ENCODE data around the gene RPL22.
A peak's percentile ranks its signal among the peaks of the same experiment; 100 is the strongest.

RPL22 gene

DNA sequence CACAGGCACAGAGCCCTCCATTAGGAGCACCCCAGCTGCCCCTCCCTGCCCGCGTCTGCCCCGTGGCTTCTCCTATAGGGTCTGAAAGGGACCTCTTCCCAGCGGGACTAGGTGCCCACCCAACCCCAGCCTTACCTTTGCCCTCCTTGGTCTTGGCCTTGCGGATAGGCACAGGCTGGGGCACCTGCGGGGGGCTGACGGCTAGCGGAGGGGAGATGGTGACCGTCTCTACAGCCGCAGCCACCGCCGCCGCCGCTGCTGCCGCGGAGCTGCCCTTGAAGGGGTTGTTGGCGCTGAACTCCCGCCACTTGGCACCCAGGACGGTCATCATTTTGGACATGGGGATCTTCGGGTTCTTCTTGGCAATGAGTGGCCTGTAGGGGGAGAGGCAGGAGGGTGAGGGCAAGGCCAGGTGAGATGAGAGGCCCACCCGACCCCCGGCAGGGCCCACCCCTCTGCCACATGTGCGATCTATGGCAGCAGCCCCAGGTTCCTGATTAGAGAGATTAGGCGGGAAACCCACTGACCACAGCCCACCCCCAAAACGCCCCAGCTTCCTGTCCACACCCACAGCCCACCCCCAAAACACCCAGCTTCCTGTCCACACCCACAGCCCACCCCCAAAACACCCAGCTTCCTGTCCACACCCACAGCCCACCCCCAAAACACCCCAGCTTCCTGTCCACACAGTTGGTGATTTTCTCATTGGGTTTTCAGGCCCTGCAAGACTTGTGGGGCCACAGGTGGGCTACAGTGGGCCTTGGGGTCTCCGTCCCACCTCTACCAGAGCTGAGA, 44.7 kb downstream of the RPL22 start:
- Histone ChIP-seq H3K4me3 (ENCODE audit: insufficient read depth, low read depth, low read length, poor library complexity, severe bottlenecking) (no peak overlapping the region), H3K27me3 (replicated peaks; ENCODE audit: control insufficient read depth, insufficient read depth, low read length, poor library complexity, severe bottlenecking) (no peaks in the 10 kb centered on the region), H3K9me3 (ENCODE audit: control insufficient read depth, low read length) (no peaks in the 10 kb centered on the region), H3K27ac (ENCODE audit: insufficient read depth, low read length, poor library complexity, severe bottlenecking) (no peak overlapping the region), H3K36me3 (ENCODE audit: control insufficient read depth, insufficient read depth, low read length) (no peaks in the 10 kb centered on the region), H3K4me1 (ENCODE audit: control insufficient read depth, insufficient read depth, low read length, poor library complexity, severe bottlenecking) (peaks cover 11% of the 10 kb centered on the region)
- DNase-seq, result no peak

DNA sequence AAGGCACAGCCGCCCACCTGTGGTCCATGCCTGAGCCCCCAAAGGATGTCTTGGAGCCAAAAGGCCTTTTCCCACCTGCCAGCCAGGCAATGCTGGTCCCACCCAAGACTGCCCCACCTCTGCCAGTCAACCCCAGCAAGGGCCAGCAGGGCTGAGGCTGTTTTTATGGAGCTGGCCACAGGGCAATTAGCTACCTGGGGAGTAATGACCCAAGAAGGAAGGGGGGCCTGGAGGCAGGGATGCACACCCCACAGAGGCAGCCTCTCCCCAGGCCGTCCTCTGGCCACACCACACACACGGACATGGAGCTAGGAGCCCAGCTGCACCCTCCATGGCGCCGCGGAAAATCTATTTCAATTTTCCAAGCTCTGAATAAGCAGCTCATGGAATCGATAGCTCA, 46.5 kb downstream of the RPL22 start:
- H3K27ac ChIP-seq (ENCODE audit: insufficient read depth, low read length, poor library complexity, severe bottlenecking), result no peak overlapping the region
- H3K36me3 ChIP-seq (ENCODE audit: control insufficient read depth, insufficient read depth, low read length), result no peaks in the 10 kb centered on the region
- H3K9me3 ChIP-seq (ENCODE audit: control insufficient read depth, low read length), result no peaks in the 10 kb centered on the region
- peaks cover 2% of the 10 kb centered on the region for H3K27me3 ChIP-seq (replicated peaks; ENCODE audit: control insufficient read depth, insufficient read depth, low read length, poor library complexity, severe bottlenecking)
- H3K4me1 ChIP-seq (ENCODE audit: control insufficient read depth, insufficient read depth, low read length, poor library complexity, severe bottlenecking), result peaks cover 14% of the 10 kb centered on the region
- no peak overlapping the region for H3K4me3 ChIP-seq (ENCODE audit: insufficient read depth, low read depth, low read length, poor library complexity, severe bottlenecking)
- DNase-seq, result no peak

DNA sequence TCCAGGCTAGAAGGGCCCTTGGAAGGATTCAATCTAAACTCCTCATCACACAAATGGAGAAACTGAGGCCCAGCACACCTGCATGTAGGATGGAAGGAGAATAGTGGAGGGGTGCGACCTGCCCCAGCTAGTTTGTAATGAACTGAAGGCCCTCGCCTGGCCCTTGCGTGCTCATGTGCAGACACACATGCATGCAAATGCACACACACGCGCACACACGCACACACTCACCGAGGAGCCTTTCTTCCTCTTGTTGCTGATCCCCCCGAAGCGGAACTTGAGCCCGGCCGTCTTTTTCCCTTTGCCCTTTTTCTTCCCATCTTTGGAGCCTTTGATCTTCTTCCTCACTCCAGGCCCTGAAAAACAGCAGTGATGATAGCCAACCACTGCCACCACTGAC, 47.2 kb downstream of the RPL22 start:
- Histone ChIP-seq H3K4me3 (ENCODE audit: insufficient read depth, low read depth, low read length, poor library complexity, severe bottlenecking) (no peak overlapping the region), H3K36me3 (ENCODE audit: control insufficient read depth, insufficient read depth, low read length) (no peaks in the 10 kb centered on the region), H3K27me3 (replicated peaks; ENCODE audit: control insufficient read depth, insufficient read depth, low read length, poor library complexity, severe bottlenecking) (peaks cover 2% of the 10 kb centered on the region), H3K27ac (ENCODE audit: insufficient read depth, low read length, poor library complexity, severe bottlenecking) (no peak overlapping the region), H3K4me1 (ENCODE audit: control insufficient read depth, insufficient read depth, low read length, poor library complexity, severe bottlenecking) (peaks cover 14% of the 10 kb centered on the region), H3K9me3 (ENCODE audit: control insufficient read depth, low read length) (no peaks in the 10 kb centered on the region)
- DNase-seq, result no peak

DNA sequence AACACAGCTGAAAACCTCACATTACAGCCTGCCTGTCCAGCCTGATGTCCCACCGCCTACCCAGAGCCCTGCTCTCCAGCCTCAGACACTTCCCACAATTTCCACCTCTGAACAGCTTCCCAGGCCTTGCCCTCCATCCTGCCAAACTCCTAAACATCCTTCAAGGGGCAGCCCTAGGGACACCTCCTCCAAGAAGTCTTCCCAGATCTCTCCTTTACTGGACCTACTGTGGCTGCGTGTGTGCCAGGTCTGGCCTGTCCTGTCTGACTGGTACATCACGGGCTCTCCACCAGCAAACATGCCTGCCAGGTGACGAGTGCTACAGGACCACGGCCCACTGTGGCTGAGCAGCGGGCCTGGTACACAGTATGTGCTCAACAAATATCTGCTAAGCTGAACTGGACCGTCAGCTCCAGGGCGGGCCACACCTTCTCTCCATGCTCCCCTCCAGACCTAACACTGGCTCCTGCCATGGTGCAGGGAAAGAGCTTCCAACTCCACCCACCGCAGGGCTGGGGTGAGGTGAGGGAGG, 48.0 kb downstream of the RPL22 start:
- Histone ChIP-seq H3K9me3 (ENCODE audit: control insufficient read depth, low read length) (no peaks in the 10 kb centered on the region), H3K36me3 (ENCODE audit: control insufficient read depth, insufficient read depth, low read length) (no peaks in the 10 kb centered on the region), H3K4me3 (ENCODE audit: insufficient read depth, low read depth, low read length, poor library complexity, severe bottlenecking) (no peak overlapping the region), H3K27me3 (replicated peaks; ENCODE audit: control insufficient read depth, insufficient read depth, low read length, poor library complexity, severe bottlenecking) (peaks cover 2% of the 10 kb centered on the region), H3K4me1 (ENCODE audit: control insufficient read depth, insufficient read depth, low read length, poor library complexity, severe bottlenecking) (peaks cover 14% of the 10 kb centered on the region), H3K27ac (ENCODE audit: insufficient read depth, low read length, poor library complexity, severe bottlenecking) (no peak overlapping the region)
- no peak for DNase-seq

DNA sequence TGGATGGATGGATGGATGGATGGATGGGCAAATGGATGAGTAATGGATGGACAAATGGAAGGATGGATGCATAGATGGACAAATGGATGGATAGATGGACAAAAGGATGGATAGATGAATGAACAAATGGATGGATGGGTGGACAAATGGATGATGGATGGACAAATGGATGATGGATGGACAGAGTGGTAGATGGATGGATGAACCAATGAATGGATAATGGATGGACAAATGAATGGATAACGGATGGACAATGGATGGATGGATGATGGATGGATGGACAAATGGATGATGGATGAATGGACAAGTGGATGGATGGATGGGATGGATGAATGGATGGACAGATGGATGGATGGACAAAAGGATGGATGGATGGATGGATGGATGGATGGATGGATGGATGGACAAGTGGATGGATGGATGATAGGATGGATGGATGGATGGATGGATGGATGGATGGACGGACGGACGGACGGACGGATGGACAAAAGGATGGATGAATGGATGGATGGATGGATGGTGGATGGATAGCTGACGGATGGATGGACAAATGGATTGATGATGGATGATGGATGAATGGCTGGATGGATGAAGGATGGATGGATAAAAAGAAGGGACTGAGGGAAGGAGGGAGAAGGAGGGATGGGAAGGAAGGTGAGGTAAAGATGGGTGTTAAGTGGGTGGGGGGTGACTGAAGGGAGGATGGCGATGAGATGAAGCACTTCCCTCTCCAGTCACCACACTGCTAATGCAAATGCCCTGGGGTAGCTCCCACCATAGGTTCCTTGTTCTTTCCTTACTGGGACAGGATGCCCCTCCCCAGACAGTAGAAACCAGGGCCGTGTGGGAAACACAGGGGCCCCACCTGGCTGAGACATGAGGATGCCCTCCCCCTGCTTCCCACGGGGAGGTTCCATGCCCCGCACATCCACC, 49.1 kb downstream of the RPL22 start:
- DNase-seq, result no peak
- peaks cover 14% of the 10 kb centered on the region for H3K4me1 ChIP-seq (ENCODE audit: control insufficient read depth, insufficient read depth, low read length, poor library complexity, severe bottlenecking)
- no peaks in the 10 kb centered on the region for H3K9me3 ChIP-seq (ENCODE audit: control insufficient read depth, low read length)
- no peak overlapping the region for H3K4me3 ChIP-seq (ENCODE audit: insufficient read depth, low read depth, low read length, poor library complexity, severe bottlenecking)
- no peak overlapping the region for H3K27ac ChIP-seq (ENCODE audit: insufficient read depth, low read length, poor library complexity, severe bottlenecking)
- H3K36me3 ChIP-seq (ENCODE audit: control insufficient read depth, insufficient read depth, low read length), result no peaks in the 10 kb centered on the region
- H3K27me3 ChIP-seq (replicated peaks; ENCODE audit: control insufficient read depth, insufficient read depth, low read length, poor library complexity, severe bottlenecking), result peaks cover 2% of the 10 kb centered on the region

DNA sequence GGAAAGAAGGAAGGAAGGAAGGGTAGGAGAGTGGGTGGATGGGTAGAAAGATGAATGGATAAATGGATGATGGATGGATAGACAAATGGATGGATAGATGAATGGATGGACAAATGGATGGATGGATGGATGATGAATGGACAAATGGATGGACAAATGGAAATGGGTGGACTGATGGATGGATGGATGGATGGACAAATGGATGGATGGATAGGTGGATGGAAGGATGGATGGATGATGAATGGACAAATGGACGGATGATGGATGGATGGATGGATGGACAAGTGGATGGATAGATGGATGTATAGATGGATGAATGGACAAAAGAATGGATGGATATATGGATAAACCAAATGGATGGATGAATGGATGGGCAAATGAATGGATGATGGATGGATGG, 49.8 kb downstream of the RPL22 start:
- H3K4me1 ChIP-seq (ENCODE audit: control insufficient read depth, insufficient read depth, low read length, poor library complexity, severe bottlenecking), result peaks cover 8% of the 10 kb centered on the region
- peaks cover 2% of the 10 kb centered on the region for H3K27me3 ChIP-seq (replicated peaks; ENCODE audit: control insufficient read depth, insufficient read depth, low read length, poor library complexity, severe bottlenecking)
- no peak for DNase-seq
- H3K9me3 ChIP-seq (ENCODE audit: control insufficient read depth, low read length), result no peaks in the 10 kb centered on the region
- H3K4me3 ChIP-seq (ENCODE audit: insufficient read depth, low read depth, low read length, poor library complexity, severe bottlenecking), result no peak overlapping the region
- no peaks in the 10 kb centered on the region for H3K36me3 ChIP-seq (ENCODE audit: control insufficient read depth, insufficient read depth, low read length)
- no peak overlapping the region for H3K27ac ChIP-seq (ENCODE audit: insufficient read depth, low read length, poor library complexity, severe bottlenecking)

DNA sequence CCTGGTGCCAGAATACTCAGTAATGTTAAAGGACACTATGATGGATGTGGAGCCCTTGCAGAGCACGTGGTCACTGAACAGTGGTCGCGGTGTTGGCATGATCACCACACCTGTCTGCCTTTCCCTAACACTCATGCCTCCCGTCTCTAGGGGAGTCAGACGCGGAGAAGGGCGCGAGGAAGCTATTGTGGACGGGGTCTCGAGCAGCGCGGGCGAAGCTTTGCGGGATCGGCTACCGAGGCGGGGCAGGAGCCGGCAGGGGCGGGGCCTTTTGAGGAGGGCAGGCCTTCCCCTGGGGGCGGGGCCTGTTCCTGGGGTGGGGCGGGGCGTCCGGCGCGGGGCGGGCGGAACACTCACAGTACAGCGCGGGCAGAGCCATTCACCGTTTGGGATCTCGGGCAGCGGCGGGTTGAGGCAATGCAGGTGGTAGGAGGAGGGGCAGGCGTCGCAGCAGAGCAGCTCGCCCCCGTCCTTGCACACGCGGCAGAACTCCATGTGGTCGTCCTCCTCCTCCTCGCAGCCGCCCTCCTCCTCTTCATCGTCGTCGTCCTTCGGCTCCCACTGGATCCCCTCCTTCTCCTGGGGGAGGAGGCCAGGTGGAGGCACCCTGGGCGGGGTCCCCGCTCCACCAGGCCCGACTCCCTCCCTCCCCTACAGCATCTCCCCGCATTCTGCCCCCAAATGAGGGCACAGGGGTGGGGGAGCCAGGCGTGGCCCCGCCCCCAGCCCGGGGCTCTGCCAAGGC, 50.7 kb downstream of the RPL22 start:
- H3K27me3 ChIP-seq (replicated peaks; ENCODE audit: control insufficient read depth, insufficient read depth, low read length, poor library complexity, severe bottlenecking), result peaks cover 2% of the 10 kb centered on the region
- peak overlapping the region; percentile 39 for H3K4me3 ChIP-seq (ENCODE audit: insufficient read depth, low read depth, low read length, poor library complexity, severe bottlenecking)
- DNase-seq, result peak; percentile 31 to 54 (median 38)
- H3K36me3 ChIP-seq (ENCODE audit: control insufficient read depth, insufficient read depth, low read length), result no peaks in the 10 kb centered on the region
- peaks cover 3% of the 10 kb centered on the region for H3K4me1 ChIP-seq (ENCODE audit: control insufficient read depth, insufficient read depth, low read length, poor library complexity, severe bottlenecking)
- H3K9me3 ChIP-seq (ENCODE audit: control insufficient read depth, low read length), result no peaks in the 10 kb centered on the region
- no peak overlapping the region for H3K27ac ChIP-seq (ENCODE audit: insufficient read depth, low read length, poor library complexity, severe bottlenecking)

DNA sequence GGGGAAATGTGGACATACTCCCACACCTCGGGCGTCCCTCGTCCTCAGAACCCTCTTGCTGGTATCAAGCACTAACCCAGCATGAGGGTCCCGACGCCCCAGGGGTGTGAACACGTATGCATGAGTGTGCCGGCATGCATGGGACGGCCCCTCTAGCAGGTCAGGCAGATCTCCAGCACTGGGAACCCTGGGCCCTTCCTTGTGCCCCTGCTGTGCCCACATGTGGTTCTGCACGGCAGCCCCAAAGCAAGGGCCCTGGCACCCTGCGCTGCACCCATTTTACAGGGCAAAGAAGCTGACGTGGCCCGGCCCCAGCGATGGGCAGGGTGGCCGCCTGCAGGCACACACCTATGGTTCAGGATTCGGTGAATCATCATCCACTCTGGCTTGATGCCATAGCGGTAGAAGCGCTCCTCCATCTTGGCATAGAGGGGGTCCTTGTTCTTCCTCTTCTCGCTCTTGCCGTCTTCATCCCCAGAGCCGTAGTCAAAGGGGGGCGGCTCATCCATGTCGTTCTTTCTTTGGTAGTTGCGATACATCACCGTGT, 53.5 kb downstream of the RPL22 start:
- DNase-seq, result no peak
- Histone ChIP-seq H3K36me3 (ENCODE audit: control insufficient read depth, insufficient read depth, low read length) (no peaks in the 10 kb centered on the region), H3K27ac (ENCODE audit: insufficient read depth, low read length, poor library complexity, severe bottlenecking) (no peak overlapping the region), H3K27me3 (replicated peaks; ENCODE audit: control insufficient read depth, insufficient read depth, low read length, poor library complexity, severe bottlenecking) (peaks cover 2% of the 10 kb centered on the region), H3K4me1 (ENCODE audit: control insufficient read depth, insufficient read depth, low read length, poor library complexity, severe bottlenecking) (peaks cover 3% of the 10 kb centered on the region), H3K4me3 (ENCODE audit: insufficient read depth, low read depth, low read length, poor library complexity, severe bottlenecking) (no peak overlapping the region), H3K9me3 (ENCODE audit: control insufficient read depth, low read length) (no peaks in the 10 kb centered on the region)

DNA sequence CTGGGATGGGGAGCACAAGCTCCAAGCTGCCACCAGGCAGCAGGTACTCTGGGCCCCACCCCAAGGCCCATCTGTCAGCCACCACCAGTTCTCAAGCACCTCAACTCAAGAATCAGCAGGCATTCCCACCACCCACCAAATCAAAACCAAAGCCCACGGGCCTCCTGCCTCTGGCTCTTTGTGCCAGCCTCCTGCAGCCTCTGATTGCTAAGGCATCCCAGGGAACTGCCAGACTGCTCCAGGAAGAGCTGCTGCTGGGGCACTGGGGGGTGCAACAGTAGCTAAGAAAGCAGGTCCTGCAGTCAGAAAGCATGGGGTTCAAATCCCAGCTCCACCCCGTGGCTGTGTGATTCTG, 54.0 kb downstream of the RPL22 start:
- H3K9me3 ChIP-seq (ENCODE audit: control insufficient read depth, low read length), result no peaks in the 10 kb centered on the region
- DNase-seq, result no peak
- peaks cover 2% of the 10 kb centered on the region for H3K27me3 ChIP-seq (replicated peaks; ENCODE audit: control insufficient read depth, insufficient read depth, low read length, poor library complexity, severe bottlenecking)
- H3K36me3 ChIP-seq (ENCODE audit: control insufficient read depth, insufficient read depth, low read length), result no peaks in the 10 kb centered on the region
- H3K4me3 ChIP-seq (ENCODE audit: insufficient read depth, low read depth, low read length, poor library complexity, severe bottlenecking), result no peak overlapping the region
- H3K27ac ChIP-seq (ENCODE audit: insufficient read depth, low read length, poor library complexity, severe bottlenecking), result no peak overlapping the region
- peaks cover 3% of the 10 kb centered on the region for H3K4me1 ChIP-seq (ENCODE audit: control insufficient read depth, insufficient read depth, low read length, poor library complexity, severe bottlenecking)
